Measurements from ENCODE around the gene PDGFD.

DNA sequence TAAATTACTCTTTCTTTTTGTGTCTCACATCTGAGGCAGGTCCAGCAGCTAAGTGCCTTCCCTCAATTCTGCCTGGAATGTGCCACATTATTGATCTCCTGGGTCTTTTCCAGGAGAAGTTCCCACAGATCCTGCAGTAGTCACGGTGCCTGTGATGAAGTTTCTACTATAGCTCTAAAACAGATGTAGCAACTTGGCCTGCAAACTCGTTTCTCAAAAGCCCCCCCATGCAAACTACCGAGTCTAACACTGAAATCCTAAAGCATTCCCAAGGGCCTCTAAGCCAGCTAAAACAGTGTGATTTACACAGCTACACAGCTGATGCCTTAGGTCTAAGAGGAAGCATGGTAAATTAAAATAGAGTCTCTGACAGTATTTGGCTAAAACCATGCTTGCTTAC, 73.2 kb downstream of the PDGFD start:
- no peak for TF ChIP-seq POLR2A (IDR thresholded peaks at IDR 0.05; ENCODE audit: low read depth, low read length)
- TF ChIP-seq POLR2AphosphoS5 (IDR thresholded peaks at IDR 0.05; ENCODE audit: low read depth, low read length), result no peak

Data from GM12892 (cell line).